CD4-positive, alpha-beta T cell (primary cell): Measurements from ENCODE around the gene BCL2L11. TPM values are rescaled to one million over a fixed set of nuclear protein-coding genes. Genes with fewer than 3 reads are reported as not detected.
A peak's percentile ranks its signal among the peaks of the same experiment; 100 is the strongest.

Experiments used
- ATAC-seq: fragments of 200-7000 bp; cut with Tn5 transposase; one replicate; pipeline ENCODE4 v1.10.0; 2022; ENCODE audit warnings: mild to moderate bottlenecking; ENCODE audit not compliant: poor library complexity
- CTCF ChIA-PET: fragments of 350-600 bp; sonication (Branson Sonifier 250); formaldehyde crosslinking; loops from one replicate; lab custom pipeline; 2021; ENCODE audit warnings: antibody characterized with exemption, inconsistent platforms; lab: Charles Lee
- POLR2A ChIA-PET: fragments of 350-600 bp; sonication (Branson Sonifier 250); formaldehyde crosslinking; loops from one replicate; lab custom pipeline; 2021; ENCODE audit warnings: antibody characterized with exemption, inconsistent platforms; lab: Charles Lee
- DNase-seq, 14 experiments: peaks; one replicate each; pipeline ENCODE4 v3.0.0-alpha.2; 2013 to 2020; ENCODE audit warnings: mixed read lengths in 2 of 14
- H3K27ac ChIP-seq, 2 donors: one replicate each; pipeline versions ENCODE4 v1.5.1 to v1.7.0; 2013; ENCODE audit warnings: low read length in 2 of 2, low read depth in 1 of 2, mild to moderate bottlenecking in 1 of 2
- H3K27me3 ChIP-seq, 2 experiments: 1 replicate in 1 of 2; 2 replicates in 1 of 2; pipeline versions ENCODE4 v1.6.1 to v1.7.0; 2013; ENCODE audit warnings: low read length in 2 of 2, control low read depth in 1 of 2, mild to moderate bottlenecking in 1 of 2, moderate library complexity in 1 of 2; ENCODE audit not compliant: insufficient read depth in 2 of 2, control insufficient read depth in 1 of 2
- H3K36me3 ChIP-seq: one replicate; pipeline ENCODE4 v1.6.1; 2013; ENCODE audit warnings: low read length, control low read depth; ENCODE audit not compliant: insufficient read depth
- H3K4me1 ChIP-seq: one replicate; pipeline ENCODE4 v1.6.1; 2013; ENCODE audit warnings: low read length, control low read depth; ENCODE audit not compliant: insufficient read depth
- H3K4me3 ChIP-seq: one replicate; pipeline ENCODE4 v1.5.1; 2013; ENCODE audit warnings: mild to moderate bottlenecking, low read length, moderate library complexity
- H3K9me3 ChIP-seq, 2 experiments: 1 replicate in 1 of 2; 2 replicates in 1 of 2; pipeline versions ENCODE4 v1.6.1 to v1.7.0; 2013; ENCODE audit warnings: low read length in 2 of 2, mild to moderate bottlenecking in 2 of 2, control low read depth in 1 of 2, moderate library complexity in 1 of 2; ENCODE audit not compliant: control insufficient read depth in 1 of 2, insufficient read depth in 1 of 2
- H3K27ac Mint-ChIP-seq: one replicate; pipeline ENCODE4 v1.8.0; 2020; ENCODE audit warnings: mixed read lengths
- H3K27me3 Mint-ChIP-seq: one replicate; pipeline ENCODE4 v1.8.0; 2021; ENCODE audit warnings: mixed read lengths
- H3K36me3 Mint-ChIP-seq: one replicate; pipeline ENCODE4 v1.8.0; 2021; ENCODE audit warnings: low read depth, mixed read lengths
- H3K4me1 Mint-ChIP-seq: one replicate; pipeline ENCODE4 v1.8.0; 2021; ENCODE audit warnings: low read depth, mixed read lengths
- H3K4me3 Mint-ChIP-seq: one replicate; pipeline ENCODE4 v1.8.0; 2020; ENCODE audit warnings: mild to moderate bottlenecking, mixed read lengths
- H3K9me3 Mint-ChIP-seq: one replicate; pipeline ENCODE4 v1.8.0; 2020; ENCODE audit warnings: mixed read lengths
- intact Hi-C, 2 experiments: fragments of 100-400 bp; cut with DNase I in 1 of 2; cut with micrococcal nuclease in 1 of 2; formaldehyde crosslinking; loops; one replicate each; pipeline versions ENCODE4 v1.15.1 to v1.9.0; 2023 to 2025; cut with DNase I, micrococcal nuclease
- total RNA-seq, 174 experiments: library from RNA in 2 of 174; stranded (reverse) in 2 of 174; gene quantifications; one replicate each; pipeline ENCODE4 v1.2.3 and lab custom pipeline; 2021 to 2026
- TF ChIP-seq, protein P1 (sequence below): fragments of 200-600 bp; IDR thresholded peaks from one replicate; pipeline ENCODE4 v1.8.0; 2022; ENCODE audit warnings: antibody characterized with exemption, mild to moderate bottlenecking

BCL2L11 gene
- total RNA-seq, 2 experiments from 2014 or later = 48.6 to 50.1 TPM

GRCh38 chr2:111119822-111120252 is 877 bp upstream of the BCL2L11 start:
- CTCF ChIA-PET = interaction anchor here (1.4 kb wide), 1 partner anchor 13 kb away, joined by 6 read pairs; no protein-coding TSS in a partner anchor
- POLR2A ChIA-PET = interaction anchor here (1.0 kb wide), 1 partner anchor 37 kb away, joined by 4 read pairs; no protein-coding TSS in a partner anchor
- peaks cover 44% of the 10 kb centered on the region for H3K27me3 Mint-ChIP-seq
- Histone ChIP-seq H3K36me3 (peaks cover 4% of the 10 kb centered on the region), H3K27me3 (peaks cover 38 to 47% of the 10 kb centered on the region in 2 experiments), H3K4me3 (peak overlapping the region; percentile 95), H3K9me3 (peaks cover 0 to 25% of the 10 kb centered on the region in 2 experiments), H3K27ac (no peak overlapping the region), H3K4me1 (peaks cover 65% of the 10 kb centered on the region)
- H3K36me3 Mint-ChIP-seq = peaks cover 27% of the 10 kb centered on the region
- H3K27ac Mint-ChIP-seq = peak overlapping the region; percentile 53
- H3K9me3 Mint-ChIP-seq = no peaks in the 10 kb centered on the region
- peak in 4 of 14 experiments; percentile 2 to 41 (median 6) for DNase-seq
- intact Hi-C loops = loop anchor here (5.0 to 10.0 kb wide), 5 partner anchors 305 to 932 kb away; no protein-coding TSS in a partner anchor
- H3K4me3 Mint-ChIP-seq = peak overlapping the region; percentile 92
- TF ChIP-seq, protein P1, sequence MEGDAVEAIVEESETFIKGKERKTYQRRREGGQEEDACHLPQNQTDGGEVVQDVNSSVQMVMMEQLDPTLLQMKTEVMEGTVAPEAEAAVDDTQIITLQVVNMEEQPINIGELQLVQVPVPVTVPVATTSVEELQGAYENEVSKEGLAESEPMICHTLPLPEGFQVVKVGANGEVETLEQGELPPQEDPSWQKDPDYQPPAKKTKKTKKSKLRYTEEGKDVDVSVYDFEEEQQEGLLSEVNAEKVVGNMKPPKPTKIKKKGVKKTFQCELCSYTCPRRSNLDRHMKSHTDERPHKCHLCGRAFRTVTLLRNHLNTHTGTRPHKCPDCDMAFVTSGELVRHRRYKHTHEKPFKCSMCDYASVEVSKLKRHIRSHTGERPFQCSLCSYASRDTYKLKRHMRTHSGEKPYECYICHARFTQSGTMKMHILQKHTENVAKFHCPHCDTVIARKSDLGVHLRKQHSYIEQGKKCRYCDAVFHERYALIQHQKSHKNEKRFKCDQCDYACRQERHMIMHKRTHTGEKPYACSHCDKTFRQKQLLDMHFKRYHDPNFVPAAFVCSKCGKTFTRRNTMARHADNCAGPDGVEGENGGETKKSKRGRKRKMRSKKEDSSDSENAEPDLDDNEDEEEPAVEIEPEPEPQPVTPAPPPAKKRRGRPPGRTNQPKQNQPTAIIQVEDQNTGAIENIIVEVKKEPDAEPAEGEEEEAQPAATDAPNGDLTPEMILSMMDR = no peak
- H3K4me1 Mint-ChIP-seq = peaks cover 33% of the 10 kb centered on the region
- ATAC-seq = no peak

GRCh38 chr2:111121028-111121827 is 514 bp downstream of the BCL2L11 start:
- peak in 12 of 14 experiments; percentile 18 to 73 (median 43) for DNase-seq
- H3K4me3 Mint-ChIP-seq = peak overlapping the region; percentile 95
- TF ChIP-seq, protein P1 = no peak
- H3K27ac Mint-ChIP-seq = peak overlapping the region; percentile 84
- H3K36me3 Mint-ChIP-seq = peaks cover 41% of the 10 kb centered on the region
- CTCF ChIA-PET = interaction anchor here (1.4 kb wide), 1 partner anchor 12 kb away, joined by 6 read pairs; no protein-coding TSS in a partner anchor
- POLR2A ChIA-PET = interaction anchor here (0.8 to 1.4 kb wide), 7 partner anchors 11 to 934 kb away, joined by 3 to 5 read pairs (median 3); partner anchors contain the start of genes BUB1 and TMEM87B
- Histone ChIP-seq H3K9me3 (peaks cover 0 to 25% of the 10 kb centered on the region in 2 experiments), H3K27me3 (peaks cover 37 to 38% of the 10 kb centered on the region in 2 experiments), H3K27ac (no peak overlapping the region), H3K4me3 (peak overlapping the region; percentile 95), H3K4me1 (peaks cover 65% of the 10 kb centered on the region), H3K36me3 (peaks cover 17% of the 10 kb centered on the region)
- H3K9me3 Mint-ChIP-seq = no peaks in the 10 kb centered on the region
- peak; percentile 13 for ATAC-seq
- peaks cover 37% of the 10 kb centered on the region for H3K27me3 Mint-ChIP-seq
- intact Hi-C loops = no loop called here
- peaks cover 39% of the 10 kb centered on the region for H3K4me1 Mint-ChIP-seq

DNA sequence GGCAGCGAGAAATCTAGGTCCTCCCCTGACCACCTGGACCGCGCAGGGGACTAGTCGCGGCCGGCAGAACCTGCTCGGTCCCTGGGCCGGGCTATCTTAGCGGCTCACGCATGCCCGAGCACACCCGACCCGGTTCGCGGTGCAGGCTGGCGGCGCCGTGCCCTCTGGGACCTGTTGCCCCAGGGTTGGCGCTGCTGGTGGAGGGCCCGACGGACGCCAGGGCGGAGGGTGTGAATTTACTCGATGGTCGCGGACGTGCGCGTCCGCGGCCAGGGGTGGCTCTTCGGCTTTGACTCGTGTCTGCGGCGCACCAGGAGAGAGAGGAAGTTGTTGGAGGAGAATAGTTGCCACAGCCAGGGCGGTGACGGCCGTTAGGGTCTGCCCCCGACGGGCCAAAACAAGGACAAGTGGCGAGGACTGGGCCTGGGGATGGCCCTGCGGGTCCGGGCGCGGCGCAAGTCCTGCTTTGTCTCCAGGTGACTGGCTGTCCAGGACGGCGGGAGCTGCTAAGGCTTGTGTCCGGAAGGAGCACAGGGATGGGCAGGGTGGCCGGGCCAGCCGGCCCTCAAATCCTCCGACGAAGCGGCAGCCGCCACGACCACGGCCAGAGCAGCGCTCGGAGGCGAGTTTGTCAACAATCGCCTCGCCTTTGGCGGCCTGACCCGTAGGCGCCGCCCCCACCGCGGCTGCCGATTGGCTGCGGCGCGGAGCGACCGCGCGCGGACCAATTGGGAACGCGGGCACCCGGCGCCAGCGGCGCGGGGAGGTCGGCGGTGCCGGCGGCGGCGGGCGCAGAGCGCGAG is 1.3 kb downstream of the BCL2L11 start:
- Histone ChIP-seq H3K27me3 (peaks cover 30 to 31% of the 10 kb centered on the region in 2 experiments), H3K36me3 (peaks cover 20% of the 10 kb centered on the region), H3K4me3 (peak overlapping the region; percentile 95), H3K4me1 (peaks cover 60% of the 10 kb centered on the region), H3K27ac (no peak overlapping the region), H3K9me3 (peaks cover 0 to 25% of the 10 kb centered on the region in 2 experiments)
- Mint-ChIP-seq H3K36me3 (peaks cover 49% of the 10 kb centered on the region), H3K27ac (peak overlapping the region; percentile 84), H3K4me3 (peak overlapping the region; percentile 95), H3K27me3 (peaks cover 29% of the 10 kb centered on the region), H3K9me3 (no peaks in the 10 kb centered on the region), H3K4me1 (peaks cover 44% of the 10 kb centered on the region)
- intact Hi-C loops = no loop called here
- CTCF ChIA-PET = interaction anchor here (0.6 kb wide), 1 partner anchor 268 kb away, joined by 3 read pairs; no protein-coding TSS in a partner anchor
- TF ChIP-seq, protein P1 = no peak
- POLR2A ChIA-PET = interaction anchor here (1.0 to 1.4 kb wide), 3 partner anchors 35 to 933 kb away, joined by 3 to 5 read pairs (median 3); no protein-coding TSS in a partner anchor
- ATAC-seq (peak; percentile 62), DNase-seq (peak; percentile 54 to 91 (median 70))
